ENCODE measurements around the gene IFNAR1.

Gene IFNAR1

GRCh38 chr21:33324291-33325221 lies at the start of gene IFNAR1:
Gene IFNAR1 (plus strand): TSS chr21:33324970. CDS start chr21:33325056, 86 bp downstream.
- peak; percentile 99 for DNase-seq

- no peak for DNase-seq
Measured at GRCh38 chr21:33278721-33279120, 46.0 kb upstream of the IFNAR1 start.

GRCh38 chr21:33279330-33279820 lies 45.4 kb upstream of the IFNAR1 start:
- no peak for DNase-seq

GRCh38 chr21:33281096-33281652 lies 43.6 kb upstream of the IFNAR1 start:
- DNase-seq = no peak

- no peak for DNase-seq
Measured at GRCh38 chr21:33283203-33283602, 41.6 kb upstream of the IFNAR1 start.

DNA sequence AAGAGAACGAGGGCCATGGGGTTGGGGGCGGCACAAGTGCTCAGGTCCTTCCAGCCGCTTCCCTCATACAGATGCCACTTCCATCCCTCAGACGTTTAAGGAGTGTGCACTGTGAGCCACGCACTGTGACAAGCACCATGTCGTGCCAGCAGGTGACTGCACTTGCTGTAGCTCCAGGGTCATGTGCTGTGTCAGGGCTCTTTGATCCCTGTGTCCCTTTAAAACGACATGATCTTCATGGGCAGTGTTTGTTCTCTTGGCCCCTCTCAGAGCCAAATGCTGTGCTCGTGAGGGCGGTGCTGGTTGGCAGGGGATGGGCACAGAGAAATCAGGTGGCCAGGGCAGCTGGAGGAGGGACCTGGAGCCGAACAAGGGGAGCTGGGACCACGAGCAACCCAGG lies 38.7 kb upstream of the IFNAR1 start:
- no peak for DNase-seq

- peak; percentile 74 for DNase-seq
Measured at GRCh38 chr21:33286600-33287456, 37.9 kb upstream of the IFNAR1 start.

DNA sequence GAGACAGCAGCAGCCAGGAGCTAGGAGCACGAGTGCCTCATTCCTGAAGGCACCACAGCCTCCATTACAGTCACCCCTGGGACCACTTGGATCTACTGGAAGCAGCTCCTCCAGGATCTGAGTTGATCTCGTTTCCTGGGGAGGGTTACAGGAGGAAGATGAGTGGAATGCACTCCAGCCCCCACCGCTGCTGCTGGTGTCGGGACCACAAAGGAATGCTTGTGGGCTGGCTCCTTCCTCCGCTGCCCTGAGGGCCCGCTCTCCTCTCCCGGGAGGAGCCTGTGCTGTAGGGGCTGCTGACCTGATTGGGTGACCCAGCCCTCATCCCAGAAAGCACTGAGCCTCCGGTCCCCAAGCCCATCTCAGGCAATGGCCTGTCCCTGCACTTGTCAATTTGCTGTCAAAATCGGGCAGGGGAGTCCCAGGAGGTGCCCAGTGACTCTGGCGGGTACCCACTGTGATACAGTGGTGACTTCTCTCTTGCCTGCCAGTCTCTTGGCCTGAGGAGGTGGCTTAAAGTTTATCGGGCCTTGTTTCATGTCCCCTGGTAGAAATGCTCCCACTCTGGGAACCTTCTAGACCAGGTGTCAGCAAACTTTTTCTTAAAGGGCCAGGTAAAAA lies 35.5 kb upstream of the IFNAR1 start:
- no peak for DNase-seq

DNA sequence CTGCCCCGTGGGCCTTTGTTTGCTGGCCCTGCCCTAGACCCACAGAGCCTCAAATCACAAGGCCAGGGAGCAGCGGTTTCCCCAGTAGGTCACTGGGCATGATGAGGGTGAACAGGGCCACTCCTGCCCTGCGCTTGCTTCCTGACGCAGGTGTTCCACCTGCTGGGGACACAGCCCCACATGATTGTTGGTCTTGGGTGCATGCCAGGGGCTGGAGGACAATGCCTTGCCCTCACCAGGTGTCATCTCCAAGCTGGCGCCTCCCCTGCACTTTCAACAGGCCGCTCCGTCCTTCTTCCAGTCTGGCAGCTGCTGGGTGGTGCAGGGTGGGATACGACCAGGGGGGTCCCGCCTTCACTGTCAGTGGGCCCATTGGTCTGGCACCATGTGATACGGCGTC lies 34.3 kb upstream of the IFNAR1 start:
- DNase-seq = peak; percentile 28

- DNase-seq = no peak
Measured at GRCh38 chr21:33291686-33292085, 33.1 kb upstream of the IFNAR1 start.

DNA sequence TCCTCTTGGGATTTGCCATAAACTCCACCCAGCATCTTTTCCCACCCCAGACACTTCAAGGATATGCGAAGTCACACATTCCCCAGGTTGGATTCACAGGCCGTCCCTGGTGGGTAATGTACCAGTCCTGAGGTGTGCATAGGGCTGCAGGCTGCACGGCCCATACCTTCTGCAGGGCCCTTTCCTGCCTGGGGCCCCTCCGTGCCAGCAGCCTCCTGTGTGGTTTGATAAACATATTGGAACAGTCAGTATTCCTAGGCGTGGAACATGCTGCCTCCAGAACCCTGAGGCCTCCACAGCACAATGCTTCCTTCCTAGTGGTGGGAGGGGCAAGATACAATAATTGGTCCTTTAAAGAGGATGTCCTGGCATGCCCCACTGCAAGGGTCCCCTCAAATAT lies 32.0 kb upstream of the IFNAR1 start:
- DNase-seq = no peak

DNA sequence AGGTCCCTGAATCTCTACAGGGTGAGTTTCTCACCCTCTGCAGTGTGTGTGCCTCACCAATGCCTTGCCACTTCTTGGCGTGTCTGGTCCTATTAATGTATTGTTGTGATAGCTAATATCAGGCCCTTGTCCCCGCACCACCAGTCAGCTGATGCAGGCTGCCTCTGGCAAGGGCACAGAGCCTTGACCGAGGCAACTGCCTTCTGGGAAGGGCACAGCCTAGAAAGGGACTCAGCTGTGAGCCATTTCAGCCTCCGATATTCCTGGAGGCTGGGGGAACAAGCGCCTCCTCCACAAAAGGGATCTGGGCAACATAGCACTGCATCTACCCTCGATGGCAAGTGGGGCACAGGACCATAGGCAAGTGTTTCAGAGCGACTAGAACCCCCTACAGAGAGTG lies 31.6 kb upstream of the IFNAR1 start:
- no peak for DNase-seq

- DNase-seq = no peak
Measured at GRCh38 chr21:33293811-33294216, 31.0 kb upstream of the IFNAR1 start.

DNA sequence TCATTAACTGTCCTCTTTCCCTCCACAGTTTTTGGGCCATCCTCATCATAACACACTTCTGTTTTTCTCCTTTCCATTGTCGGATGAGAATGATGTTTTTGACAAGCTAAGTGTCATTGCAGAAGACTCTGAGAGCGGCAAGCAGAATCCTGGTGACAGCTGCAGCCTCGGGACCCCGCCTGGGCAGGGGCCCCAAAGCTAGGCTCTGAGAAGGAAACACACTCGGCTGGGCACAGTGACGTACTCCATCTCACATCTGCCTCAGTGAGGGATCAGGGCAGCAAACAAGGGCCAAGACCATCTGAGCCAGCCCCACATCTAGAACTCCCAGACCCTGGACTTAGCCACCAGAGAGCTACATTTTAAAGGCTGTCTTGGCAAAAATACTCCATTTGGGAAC lies 28.6 kb upstream of the IFNAR1 start:
- DNase-seq = no peak

DNA sequence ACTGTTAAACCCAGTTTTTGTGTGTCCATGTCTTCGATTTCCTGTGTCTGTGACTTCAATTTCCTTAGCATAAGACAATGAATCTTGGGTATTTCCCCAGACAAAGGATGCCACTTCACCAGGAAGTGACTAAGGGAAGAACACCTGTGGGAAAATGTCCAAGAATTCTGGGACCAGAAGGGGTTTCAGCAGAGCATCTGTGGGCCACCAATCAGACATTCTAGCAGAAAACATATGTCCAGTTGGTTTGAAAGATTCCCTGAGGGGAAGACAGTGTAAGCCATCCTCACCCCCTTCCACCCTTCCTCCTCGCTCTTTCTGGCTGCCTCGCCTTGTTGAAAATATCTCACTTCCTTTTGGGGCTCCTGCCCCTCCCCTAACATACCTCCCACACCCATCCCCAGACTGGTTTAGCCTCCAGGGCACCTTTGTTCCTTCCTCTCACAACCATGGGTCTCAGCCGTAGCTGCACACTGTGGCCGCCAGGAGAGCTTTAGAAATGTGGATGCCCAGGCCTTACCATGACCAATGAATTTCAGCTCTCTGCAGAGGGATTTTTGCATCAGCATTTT lies 25.5 kb upstream of the IFNAR1 start:
- DNase-seq = no peak

GRCh38 chr21:33300701-33301631 lies 23.8 kb upstream of the IFNAR1 start:
- peak; percentile 30 for DNase-seq

DNA sequence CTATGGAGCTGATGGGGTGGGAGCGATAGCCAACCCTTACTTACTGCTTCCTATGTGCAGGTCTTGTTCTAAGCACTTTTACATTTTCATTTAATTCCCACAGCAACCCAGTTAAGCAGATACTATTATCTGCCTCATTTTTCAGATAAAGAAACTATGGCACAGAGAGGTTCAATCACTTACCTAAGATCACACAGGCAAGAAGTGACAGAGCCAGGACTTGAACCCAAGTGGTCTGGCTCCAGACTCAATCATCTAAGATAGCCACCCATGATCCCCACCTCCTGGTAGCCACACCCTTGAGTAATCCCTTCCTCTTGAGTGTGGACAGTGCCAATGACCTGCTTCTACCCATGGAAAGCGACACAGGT lies 23.2 kb upstream of the IFNAR1 start:
- no peak for DNase-seq

GRCh38 chr21:33302055-33302454 lies 22.7 kb upstream of the IFNAR1 start:
- no peak for DNase-seq

- no peak for DNase-seq
Measured at GRCh38 chr21:33302796-33303195, 22.0 kb upstream of the IFNAR1 start.

DNA sequence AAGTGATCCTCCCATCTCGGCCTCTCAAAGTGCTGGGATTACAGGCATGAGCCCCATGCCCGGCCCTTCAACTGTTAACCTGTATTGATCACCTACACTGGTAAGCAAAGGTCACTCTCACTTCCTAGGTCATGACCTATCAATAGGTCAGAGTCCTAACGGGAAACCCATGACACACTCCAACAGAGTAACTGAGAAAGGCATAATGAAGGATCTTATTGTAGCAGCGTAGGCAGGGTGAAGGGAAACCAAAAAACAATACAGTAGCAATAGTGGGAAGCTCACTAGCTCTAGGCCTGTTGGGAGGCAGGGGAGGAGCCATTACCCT lies 19.5 kb upstream of the IFNAR1 start:
- DNase-seq = no peak

DNA sequence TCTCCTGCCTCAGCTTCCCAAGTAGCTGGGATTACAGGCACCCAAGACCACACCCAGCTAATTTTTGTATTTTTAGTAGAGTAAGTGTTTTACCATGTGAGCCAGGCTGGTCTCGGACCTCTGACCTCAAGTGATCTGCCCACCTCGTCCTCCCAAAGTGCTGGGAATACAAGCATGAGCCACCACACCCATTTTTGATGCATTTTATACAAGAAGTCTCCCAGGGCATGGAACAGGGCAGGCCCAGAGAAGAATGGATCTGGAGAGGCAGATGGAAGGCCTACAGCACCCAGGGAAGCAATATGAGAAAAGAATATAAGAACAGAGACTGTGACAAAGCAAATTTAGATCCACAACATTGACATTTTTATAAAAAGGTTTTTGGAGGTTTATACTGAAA lies 18.8 kb upstream of the IFNAR1 start:
- DNase-seq = no peak
